ENCODE results near the gene DAB2IP.

DNA sequence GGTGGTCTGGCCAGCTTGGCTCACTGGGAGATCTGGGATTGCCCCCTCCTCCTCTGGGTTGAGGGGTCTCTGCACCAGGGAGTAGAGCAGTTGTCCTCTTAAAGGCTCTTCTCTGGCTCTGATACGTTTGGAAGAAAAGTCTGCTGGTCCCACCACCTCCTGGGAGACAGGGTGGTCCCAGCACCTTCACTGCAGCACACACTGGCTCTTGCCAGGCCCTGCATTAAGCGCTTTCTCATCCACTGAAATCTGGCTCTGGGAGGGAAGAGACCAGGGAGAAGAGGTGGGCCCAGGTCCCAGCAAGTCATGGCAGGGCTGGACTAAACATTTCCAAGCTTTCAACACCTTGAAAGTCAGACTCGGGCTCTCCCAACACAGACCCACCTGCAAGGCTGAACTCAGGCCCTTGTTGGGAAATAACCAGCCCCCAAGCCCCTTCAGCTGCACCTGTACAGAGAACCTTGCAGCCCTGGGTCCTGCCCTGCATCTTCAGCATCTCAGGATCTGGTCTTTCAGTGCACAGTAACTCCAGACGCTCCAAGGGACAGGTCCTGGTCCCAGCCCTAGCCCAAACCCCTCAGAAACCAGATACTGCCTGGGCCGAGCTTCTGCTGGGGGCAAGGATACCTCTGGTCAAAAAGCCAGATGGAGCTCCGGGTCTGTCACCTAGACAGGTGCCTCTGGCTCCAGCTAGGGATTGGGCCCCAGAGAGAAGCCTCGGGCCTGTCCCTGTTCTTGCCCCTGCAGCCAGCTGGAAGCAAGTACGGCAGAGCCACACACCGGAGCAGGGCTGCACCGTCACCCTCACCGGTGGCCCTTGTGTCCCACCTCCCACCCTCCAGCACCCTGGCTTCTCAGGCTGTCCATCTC lies 134.5 kb downstream of the DAB2IP start:
- TF ChIP-seq, protein P1, sequence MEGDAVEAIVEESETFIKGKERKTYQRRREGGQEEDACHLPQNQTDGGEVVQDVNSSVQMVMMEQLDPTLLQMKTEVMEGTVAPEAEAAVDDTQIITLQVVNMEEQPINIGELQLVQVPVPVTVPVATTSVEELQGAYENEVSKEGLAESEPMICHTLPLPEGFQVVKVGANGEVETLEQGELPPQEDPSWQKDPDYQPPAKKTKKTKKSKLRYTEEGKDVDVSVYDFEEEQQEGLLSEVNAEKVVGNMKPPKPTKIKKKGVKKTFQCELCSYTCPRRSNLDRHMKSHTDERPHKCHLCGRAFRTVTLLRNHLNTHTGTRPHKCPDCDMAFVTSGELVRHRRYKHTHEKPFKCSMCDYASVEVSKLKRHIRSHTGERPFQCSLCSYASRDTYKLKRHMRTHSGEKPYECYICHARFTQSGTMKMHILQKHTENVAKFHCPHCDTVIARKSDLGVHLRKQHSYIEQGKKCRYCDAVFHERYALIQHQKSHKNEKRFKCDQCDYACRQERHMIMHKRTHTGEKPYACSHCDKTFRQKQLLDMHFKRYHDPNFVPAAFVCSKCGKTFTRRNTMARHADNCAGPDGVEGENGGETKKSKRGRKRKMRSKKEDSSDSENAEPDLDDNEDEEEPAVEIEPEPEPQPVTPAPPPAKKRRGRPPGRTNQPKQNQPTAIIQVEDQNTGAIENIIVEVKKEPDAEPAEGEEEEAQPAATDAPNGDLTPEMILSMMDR (IDR thresholded peaks at IDR 0.05): no peak
- no peak for TF ChIP-seq EP300 (IDR thresholded peaks at IDR 0.05)
- TF ChIP-seq POLR2A (IDR thresholded peaks at IDR 0.05): no peak

Data from stomach (tissue), 4 donors.